Ecto neural progenitor cell (in vitro differentiated cells): Measurements from ENCODE around the gene PRR27.
"Not testable (repeated sequence)": the region's sequence is repeated elsewhere in the genome, so short reads cannot be mapped to it uniquely, and the experiment has no call there.

Experiments
- DNase-seq: peaks from one replicate; pipeline ENCODE4 v3.0.0-alpha.2; 2018; ENCODE audit warnings: low spot score

PRR27 gene

GRCh38 chr4:70203601-70204000 lies 49.6 kb downstream of the PRR27 start:
- DNase-seq = no peak

DNA sequence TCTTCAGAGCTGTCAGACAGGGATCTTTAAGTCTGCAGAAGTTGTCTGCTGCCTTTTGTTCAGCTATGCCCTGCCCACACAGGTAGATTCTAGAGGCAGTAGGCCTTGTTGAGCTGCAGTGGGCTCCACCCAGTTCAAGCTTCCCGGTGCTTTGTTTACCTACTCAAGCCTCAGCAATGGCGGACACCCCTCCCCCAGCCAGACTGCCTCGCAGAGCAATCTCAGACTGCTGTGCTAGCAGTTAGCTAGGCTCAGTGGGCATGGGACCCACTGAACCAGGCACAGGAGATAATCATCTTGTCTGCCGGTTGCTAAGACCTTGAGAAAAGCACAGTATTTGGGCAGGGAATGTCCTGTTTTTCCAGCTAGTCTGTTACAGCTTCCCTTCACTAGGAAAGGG lies 58.7 kb downstream of the PRR27 start:
- not testable (repeated sequence) for DNase-seq
